Neural progenitor cell (in vitro differentiated cells): Measurements from ENCODE around the gene SFXN5.

ENCODE experiments used
- CTCF ChIP-seq: fragments of 200-600 bp; sonication (generic); IDR thresholded peaks from 2 replicates; pipeline ENCODE4 v1.5.1; 2017; ENCODE audit warnings: antibody characterized with exemption, mild to moderate bottlenecking
- EZH2 ChIP-seq: fragments of 200-600 bp; sonication (generic); IDR thresholded peaks from 2 replicates; pipeline ENCODE4 v1.6.1; 2017; ENCODE audit warnings: antibody characterized with exemption, mild to moderate bottlenecking, moderate library complexity

- TF ChIP-seq CTCF (no peak), EZH2 (no peak)
Observed at GRCh38 chr2:73088703-73089102, 17.2 kb upstream of the SFXN5 start.
